ENCODE results near the gene TNS3.

Gene TNS3

GRCh38 chr7:47349401-47349800, 232.5 kb downstream of the TNS3 start:
- Histone ChIP-seq H3K4me3 (ENCODE audit: low read depth, low read length) (no peak overlapping the region), H3K36me3 (no peaks in the 10 kb centered on the region), H3K27ac (no peak overlapping the region), H3K27me3 (ENCODE audit: insufficient read depth, low read depth, severe bottlenecking) (no peaks in the 10 kb centered on the region), H3K9me3 (ENCODE audit: severe bottlenecking) (no peaks in the 10 kb centered on the region)
- no peak for TF ChIP-seq CTCF (IDR thresholded peaks at IDR 0.05; ENCODE audit: low read depth, low read length)
- DNase-seq: no peak

GRCh38 chr7:47347816-47348385, 234.0 kb downstream of the TNS3 start:
- no peak for TF ChIP-seq CTCF (IDR thresholded peaks at IDR 0.05; ENCODE audit: low read depth, low read length)

GRCh38 chr7:47347346-47347745, 234.6 kb downstream of the TNS3 start:
- TF ChIP-seq CTCF (IDR thresholded peaks at IDR 0.05; ENCODE audit: low read depth, low read length): no peak
- Histone ChIP-seq H3K36me3 (no peaks in the 10 kb centered on the region), H3K9me3 (ENCODE audit: severe bottlenecking) (no peaks in the 10 kb centered on the region), H3K4me3 (ENCODE audit: low read depth, low read length) (no peak overlapping the region), H3K27me3 (ENCODE audit: insufficient read depth, low read depth, severe bottlenecking) (no peaks in the 10 kb centered on the region), H3K27ac (no peak overlapping the region)
- DNase-seq: no peak

More at GRCh38 chr7:47347816-47348385, 234.0 kb downstream of the TNS3 start:
- Histone ChIP-seq H3K36me3 (no peaks in the 10 kb centered on the region), H3K4me3 (ENCODE audit: low read depth, low read length) (no peak overlapping the region), H3K27ac (no peak overlapping the region), H3K9me3 (ENCODE audit: severe bottlenecking) (no peaks in the 10 kb centered on the region), H3K27me3 (ENCODE audit: insufficient read depth, low read depth, severe bottlenecking) (no peaks in the 10 kb centered on the region)
- no peak for DNase-seq

GRCh38 chr7:47346377-47346914, 235.5 kb downstream of the TNS3 start:
- Histone ChIP-seq H3K9me3 (ENCODE audit: severe bottlenecking) (no peaks in the 10 kb centered on the region), H3K27ac (no peak overlapping the region), H3K27me3 (ENCODE audit: insufficient read depth, low read depth, severe bottlenecking) (no peaks in the 10 kb centered on the region), H3K36me3 (no peaks in the 10 kb centered on the region), H3K4me3 (ENCODE audit: low read depth, low read length) (no peak overlapping the region)
- DNase-seq: no peak
- TF ChIP-seq CTCF (IDR thresholded peaks at IDR 0.05; ENCODE audit: low read depth, low read length): no peak

GRCh38 chr7:47345857-47346298, 236.0 kb downstream of the TNS3 start:
- Histone ChIP-seq H3K27me3 (ENCODE audit: insufficient read depth, low read depth, severe bottlenecking) (no peaks in the 10 kb centered on the region), H3K27ac (no peak overlapping the region), H3K4me3 (ENCODE audit: low read depth, low read length) (no peak overlapping the region), H3K36me3 (no peaks in the 10 kb centered on the region), H3K9me3 (ENCODE audit: severe bottlenecking) (no peaks in the 10 kb centered on the region)
- DNase-seq: no peak
- no peak for TF ChIP-seq CTCF (IDR thresholded peaks at IDR 0.05; ENCODE audit: low read depth, low read length)
